Measurements from ENCODE around the gene LGR4.

LGR4 gene

GRCh38 chr11:27358296-27358695 lies 114.3 kb downstream of the LGR4 start:
- peaks cover 38% of the 10 kb centered on the region for H3K79me2 ChIP-seq (ENCODE audit: control insufficient read depth, low read length)
- no peak overlapping the region for H3K27ac ChIP-seq (ENCODE audit: low read depth, low read length)
- H3K36me3 ChIP-seq (ENCODE audit: control insufficient read depth, low read length), result peaks cover 6% of the 10 kb centered on the region; the same call in 1 of the 2 replicates
- H3K9me2 ChIP-seq (replicated peaks; ENCODE audit: control insufficient read depth, low read length), result no peaks in the 10 kb centered on the region
- no peak overlapping the region for H3K4me2 ChIP-seq (ENCODE audit: low read length)
- H4K20me1 ChIP-seq (ENCODE audit: control insufficient read depth, insufficient read depth, low read depth, low read length), result no peaks in the 10 kb centered on the region
- no peaks in the 10 kb centered on the region for H3F3A ChIP-seq (ENCODE audit: control insufficient read depth, insufficient read depth)
- no peaks in the 10 kb centered on the region for H3K9me3 ChIP-seq (ENCODE audit: control insufficient read depth, insufficient read depth, low read length)
- H3K4me3 ChIP-seq (ENCODE audit: low read length), result no peak overlapping the region
- peaks cover 16% of the 10 kb centered on the region for H3K4me1 ChIP-seq (ENCODE audit: control insufficient read depth, low read length)
- H3K27me3 ChIP-seq (ENCODE audit: control insufficient read depth, low read length), result no peaks in the 10 kb centered on the region
- TF ChIP-seq CTCF (IDR thresholded peaks at IDR 0.05; ENCODE audit: low read depth, low read length, poor library complexity, severe bottlenecking), result no peak
- TF ChIP-seq EZH2phosphoT487 (IDR thresholded peaks at IDR 0.05; ENCODE audit: borderline replicate concordance, low read length), result no peak

- Histone ChIP-seq H3K79me2 (ENCODE audit: control insufficient read depth, low read length) (peaks cover 31% of the 10 kb centered on the region), H3K27ac (ENCODE audit: low read depth, low read length) (no peak overlapping the region), H3K9me3 (ENCODE audit: control insufficient read depth, insufficient read depth, low read length) (no peaks in the 10 kb centered on the region)
Measured at GRCh38 chr11:27357250-27357649, 115.3 kb downstream of the LGR4 start.

GRCh38 chr11:27356624-27357222 lies 115.9 kb downstream of the LGR4 start:
- no peaks in the 10 kb centered on the region for H3K27me3 ChIP-seq (ENCODE audit: control insufficient read depth, low read length)
- no peaks in the 10 kb centered on the region for H4K20me1 ChIP-seq (ENCODE audit: control insufficient read depth, insufficient read depth, low read depth, low read length)
- peaks cover 26% of the 10 kb centered on the region for H3K79me2 ChIP-seq (ENCODE audit: control insufficient read depth, low read length)
- H3K4me3 ChIP-seq (ENCODE audit: low read length), result no peak overlapping the region
- no peak overlapping the region for H3K4me2 ChIP-seq (ENCODE audit: low read length)
- no peaks in the 10 kb centered on the region for H3K9me2 ChIP-seq (replicated peaks; ENCODE audit: control insufficient read depth, low read length)
- H3K4me1 ChIP-seq (ENCODE audit: control insufficient read depth, low read length), result peaks cover 8% of the 10 kb centered on the region
- peaks cover 10% of the 10 kb centered on the region for H3K36me3 ChIP-seq (ENCODE audit: control insufficient read depth, low read length)
- no peaks in the 10 kb centered on the region for H3F3A ChIP-seq (ENCODE audit: control insufficient read depth, insufficient read depth)
- H3K9me3 ChIP-seq (ENCODE audit: control insufficient read depth, insufficient read depth, low read length), result no peaks in the 10 kb centered on the region
- no peak overlapping the region for H3K27ac ChIP-seq (ENCODE audit: low read depth, low read length)
- TF ChIP-seq CTCF (IDR thresholded peaks at IDR 0.05; ENCODE audit: low read depth, low read length, poor library complexity, severe bottlenecking), result no peak
- no peak for TF ChIP-seq EZH2phosphoT487 (IDR thresholded peaks at IDR 0.05; ENCODE audit: borderline replicate concordance, low read length)

More at GRCh38 chr11:27357250-27357649, 115.3 kb downstream of the LGR4 start:
- Histone ChIP-seq H3K4me3 (ENCODE audit: low read length) (no peak overlapping the region), H3K4me2 (ENCODE audit: low read length) (no peak overlapping the region), H4K20me1 (ENCODE audit: control insufficient read depth, insufficient read depth, low read depth, low read length) (no peaks in the 10 kb centered on the region), H3K4me1 (ENCODE audit: control insufficient read depth, low read length) (peaks cover 14% of the 10 kb centered on the region), H3K27me3 (ENCODE audit: control insufficient read depth, low read length) (no peaks in the 10 kb centered on the region), H3K36me3 (ENCODE audit: control insufficient read depth, low read length) (peaks cover 10% of the 10 kb centered on the region), H3F3A (ENCODE audit: control insufficient read depth, insufficient read depth) (no peaks in the 10 kb centered on the region), H3K9me2 (replicated peaks; ENCODE audit: control insufficient read depth, low read length) (no peaks in the 10 kb centered on the region)
- TF ChIP-seq CTCF (IDR thresholded peaks at IDR 0.05; ENCODE audit: low read depth, low read length, poor library complexity, severe bottlenecking) (no peak), EZH2phosphoT487 (IDR thresholded peaks at IDR 0.05; ENCODE audit: borderline replicate concordance, low read length) (no peak)

All from DOHH2 (cell line).